OCI-M2 (cell line): ENCODE results near the gene GJB2.
"Not testable (repeated sequence)": the region's sequence is repeated elsewhere in the genome, so short reads cannot be mapped to it uniquely, and the experiment has no call there.

Experiments used
- DNase-seq: peaks from one replicate; lab custom pipeline; 2025; ENCODE audit not compliant: unreplicated experiment; lab: John Stamatoyannopoulos, UW

The GJB2 gene

DNA sequence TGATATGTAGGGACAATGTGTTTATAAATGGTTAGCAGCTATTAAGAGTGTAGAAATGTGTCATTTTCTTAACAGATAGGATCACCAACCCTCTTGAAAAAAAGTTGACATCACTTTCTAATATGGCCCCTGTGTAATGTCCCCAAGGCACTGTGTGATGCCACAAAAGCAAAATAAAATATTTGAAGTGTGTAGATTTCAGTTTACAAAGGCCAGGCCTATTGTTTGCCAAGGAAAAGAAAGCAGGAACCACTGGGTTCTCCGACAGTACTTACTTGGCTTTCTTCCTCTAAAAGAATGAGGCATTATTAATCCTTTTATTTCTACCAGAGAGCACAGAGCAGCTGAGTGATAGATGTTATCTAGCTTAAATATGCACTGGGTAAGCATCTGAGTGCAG is 21.4 kb downstream of the GJB2 start:
- DNase-seq, result no peak

DNA sequence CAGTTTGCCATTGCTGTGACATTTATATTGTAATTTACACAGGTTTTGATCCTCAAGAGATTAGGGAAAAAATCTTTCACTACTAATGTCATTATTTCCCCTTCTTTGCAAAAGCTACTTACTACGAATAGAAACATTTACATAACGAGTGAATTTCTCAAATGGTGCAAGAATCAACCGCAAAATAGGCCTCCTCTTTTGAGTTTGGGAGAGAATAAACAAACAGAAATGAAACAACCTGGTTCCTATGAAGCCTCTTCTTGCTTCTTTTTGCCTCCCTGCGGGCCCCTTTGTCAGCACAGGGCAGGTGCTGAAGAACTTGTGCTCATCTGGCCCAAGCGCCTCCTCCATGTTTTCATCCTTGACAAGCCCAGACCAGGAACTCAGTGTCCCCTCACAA is 21.8 kb downstream of the GJB2 start:
- DNase-seq, result no peak

DNA sequence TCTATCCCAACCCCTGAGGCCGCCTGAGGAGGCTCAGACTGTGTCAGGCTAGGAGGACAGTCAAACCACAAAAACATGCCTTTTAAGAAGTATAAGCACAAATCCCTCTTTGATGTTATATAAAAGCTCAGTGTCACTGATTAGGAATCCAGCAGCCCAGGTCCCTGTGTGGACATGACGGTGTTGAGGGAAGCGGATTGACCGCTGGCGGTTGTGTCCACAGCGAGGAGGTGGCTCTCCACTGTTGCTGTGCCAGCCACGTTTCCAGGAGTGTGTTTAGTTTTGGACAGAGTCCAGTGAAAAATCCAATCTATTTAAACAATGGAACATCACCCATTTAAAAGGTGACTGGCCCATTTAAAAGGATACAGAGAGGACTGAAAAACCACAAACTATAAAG is 24.3 kb downstream of the GJB2 start:
- DNase-seq, result no peak

DNA sequence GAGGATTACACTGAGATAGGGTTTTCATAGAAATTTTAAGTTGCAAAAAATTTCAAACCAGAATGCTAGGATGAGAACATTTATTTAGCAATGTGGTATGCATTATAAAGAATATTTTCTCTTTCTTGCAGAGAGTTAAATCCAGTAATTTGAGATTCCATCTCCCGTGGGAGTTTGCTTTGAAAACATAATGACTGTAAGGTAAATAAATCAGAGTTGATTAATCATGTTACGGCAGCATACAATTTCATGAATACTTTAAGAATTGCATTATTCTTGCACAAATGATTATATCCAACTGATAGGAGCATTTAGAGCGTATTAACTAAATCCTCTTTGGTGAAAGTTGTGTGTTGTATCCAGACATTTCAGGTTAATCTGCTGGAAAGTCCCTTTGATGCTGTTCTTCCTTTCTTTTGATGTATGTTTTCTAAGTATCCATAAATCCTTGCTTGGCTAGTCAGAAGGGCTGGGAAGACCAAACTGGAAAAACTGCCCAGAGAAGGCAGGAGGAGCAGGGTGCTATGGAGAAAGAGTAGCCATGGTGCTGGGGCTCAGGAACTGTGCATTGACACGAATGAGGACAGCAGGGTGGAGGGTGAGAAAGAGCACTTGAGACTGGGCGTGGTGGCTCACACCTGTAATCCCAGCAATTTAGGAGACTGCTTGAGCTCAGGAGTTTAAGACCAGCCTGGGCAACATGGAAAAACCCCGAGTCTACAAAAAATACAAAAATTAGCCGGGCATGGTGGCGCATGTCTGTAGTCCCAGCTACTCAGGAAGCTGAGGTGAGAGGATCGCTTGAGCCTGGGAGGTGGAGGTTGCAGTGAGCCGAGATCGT is 27.1 kb downstream of the GJB2 start:
- no peak for DNase-seq

DNA sequence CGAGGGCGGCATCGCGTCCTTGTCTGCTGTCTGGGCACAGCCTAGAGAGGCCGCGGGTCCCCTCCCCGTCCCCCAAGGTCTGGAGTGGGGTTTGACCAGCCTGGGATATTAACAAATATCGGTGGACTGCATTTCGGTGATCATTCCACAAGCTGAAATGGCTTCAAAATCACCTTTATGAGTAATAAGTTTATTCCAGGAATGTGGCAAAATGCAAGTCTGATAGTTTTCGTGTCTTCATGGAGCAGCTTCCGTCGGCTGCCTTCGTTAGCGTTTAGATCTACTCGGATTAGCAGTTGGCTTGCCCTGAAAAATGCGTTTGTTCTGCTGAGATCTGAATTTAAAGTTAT is 30.8 kb downstream of the GJB2 start:
- no peak for DNase-seq

DNA sequence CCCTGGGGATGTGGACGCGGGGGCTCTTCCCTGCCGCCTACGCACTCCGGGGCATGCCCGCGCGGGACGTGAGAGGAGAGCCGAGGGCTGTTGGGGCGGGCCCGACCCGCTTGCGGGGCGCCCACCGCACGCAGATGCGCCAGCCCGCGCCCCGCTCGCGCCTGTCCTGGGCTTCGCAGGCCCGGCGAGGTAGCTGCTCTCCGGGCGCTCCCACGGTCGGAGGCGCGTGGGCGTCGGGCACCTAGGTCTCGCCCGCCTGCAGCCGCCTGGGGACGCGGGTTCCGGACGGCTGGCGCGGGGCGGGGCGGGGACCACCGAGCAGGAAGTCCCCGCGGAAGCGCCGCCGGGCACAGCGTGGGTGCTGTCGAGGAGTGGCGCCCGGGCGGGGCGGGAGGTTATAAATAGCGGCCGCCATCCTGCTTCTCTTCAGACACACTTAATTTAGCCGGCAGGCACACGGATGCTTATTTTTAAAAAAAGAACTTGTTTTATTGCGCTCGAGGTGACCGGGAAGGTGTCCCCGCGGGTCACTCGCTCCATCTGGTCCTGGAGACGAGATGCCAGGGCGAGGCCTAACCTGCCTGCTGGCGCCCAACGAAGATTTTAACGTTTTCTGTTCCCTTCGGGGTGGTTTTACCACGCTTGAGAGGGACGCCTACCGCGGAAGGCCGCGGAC is 31.3 kb downstream of the GJB2 start:
- DNase-seq, result no peak

DNA sequence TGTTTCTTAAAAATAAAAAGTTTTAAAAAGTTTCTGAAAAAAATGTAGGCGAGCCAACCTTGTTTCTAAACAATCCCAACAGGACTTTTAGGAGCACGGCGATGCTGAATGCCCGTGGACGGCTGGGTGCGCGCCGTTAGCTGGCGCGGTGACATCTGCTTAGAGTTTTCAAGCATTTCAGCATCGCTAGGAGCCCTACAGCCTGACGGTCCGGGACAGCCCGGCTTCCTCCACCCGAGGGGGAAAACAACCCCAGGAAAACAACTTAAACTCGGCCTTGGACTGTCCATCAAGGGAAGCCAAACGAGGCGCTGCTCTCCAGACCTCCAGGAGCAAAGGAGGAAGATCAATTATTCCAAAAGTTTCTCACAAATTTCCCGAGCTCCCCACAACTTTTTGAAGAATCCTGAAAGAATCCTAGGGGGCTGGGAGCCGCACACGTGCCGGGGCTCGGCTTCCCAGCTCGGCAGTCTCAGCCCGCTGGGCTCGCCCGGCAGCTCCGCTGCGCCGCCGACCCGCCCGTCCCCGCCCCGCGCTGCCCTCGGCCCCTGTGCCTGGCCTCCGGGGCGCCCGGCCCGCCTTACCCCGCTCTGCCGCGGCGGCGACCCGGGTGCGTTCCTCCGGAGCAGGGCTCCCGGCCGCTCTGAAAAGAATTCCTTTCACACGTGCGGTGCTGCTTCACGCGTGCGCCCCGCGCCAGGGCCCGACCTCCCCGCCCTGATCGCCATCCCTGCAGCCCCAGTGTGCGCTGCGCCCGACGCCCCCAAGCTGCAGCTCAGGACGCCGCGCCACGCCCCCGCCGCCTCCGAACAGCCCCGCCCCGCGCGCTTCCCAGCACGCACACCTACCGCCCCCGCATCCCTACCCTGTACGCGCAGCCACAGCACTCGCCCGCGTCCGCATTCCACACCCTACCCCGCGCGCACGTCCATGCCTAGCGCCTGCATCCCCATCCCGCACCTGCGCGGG is 32.1 kb downstream of the GJB2 start, which contains the start of gene GJA3:
GJA3 (minus strand) TSS at position 747 of the 969 bp plus-strand sequence. CDS start 17,764 bp downstream, outside the sequence.
- no peak for DNase-seq

DNA sequence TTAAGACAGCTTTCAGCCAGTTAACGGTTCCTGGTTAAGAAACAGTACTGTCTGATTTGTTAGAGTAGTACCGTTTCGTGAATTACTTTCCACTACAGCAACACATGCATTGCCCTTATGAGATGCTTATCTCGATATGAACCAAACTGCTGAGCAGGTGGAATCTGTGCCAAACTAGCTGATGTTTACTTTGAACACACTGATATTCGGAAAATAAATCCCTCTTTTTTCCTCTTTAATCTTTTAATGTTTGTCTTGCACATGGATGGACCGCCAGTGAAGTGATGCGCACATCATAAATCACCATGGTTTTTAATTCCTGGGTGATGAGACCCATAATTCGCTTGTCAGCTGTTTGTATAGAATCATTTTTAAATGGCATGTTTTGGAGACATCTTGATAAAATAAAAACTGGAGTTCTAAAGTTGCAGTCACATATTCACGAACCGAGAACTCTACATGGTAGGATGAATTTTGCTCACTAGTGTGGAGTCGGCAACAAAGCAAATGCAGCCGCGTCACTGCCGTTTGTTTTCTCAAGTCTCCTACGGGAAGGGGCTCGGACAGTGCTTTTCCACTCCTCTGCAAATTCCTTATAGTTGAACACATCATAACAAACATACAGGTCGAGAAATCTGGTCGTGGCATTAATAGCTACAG is 33.0 kb downstream of the GJB2 start:
- DNase-seq, result no peak

DNA sequence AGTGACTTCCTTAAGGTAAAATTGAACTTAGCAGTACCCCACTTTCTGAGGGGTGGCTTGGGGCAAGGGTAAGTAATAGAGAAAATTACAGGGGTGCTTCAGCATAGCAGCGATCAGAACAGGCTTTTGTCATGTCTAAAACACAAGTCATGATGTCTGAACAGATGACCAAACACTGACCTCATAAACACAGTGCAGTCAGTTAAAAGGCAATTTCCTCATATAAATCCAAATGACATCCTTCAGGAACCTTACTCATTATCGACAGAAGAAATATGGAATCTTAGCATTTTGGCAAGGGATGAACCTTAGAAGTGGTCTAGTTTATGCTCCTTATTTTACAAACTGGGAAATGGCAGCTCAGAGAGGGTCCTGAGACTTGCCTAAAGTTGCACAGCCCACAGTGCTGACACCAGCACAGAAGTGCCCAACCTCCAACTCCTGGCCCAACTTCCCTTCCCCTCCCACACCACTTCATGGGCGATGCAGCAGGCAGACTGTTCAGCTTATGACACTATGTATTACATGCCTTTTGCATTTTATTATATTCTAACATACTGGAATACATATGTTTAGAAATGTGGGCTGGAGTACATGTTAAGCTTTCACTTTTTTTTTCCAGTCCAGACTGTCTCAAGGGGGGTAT is 35.5 kb downstream of the GJB2 start:
- no peak for DNase-seq

DNA sequence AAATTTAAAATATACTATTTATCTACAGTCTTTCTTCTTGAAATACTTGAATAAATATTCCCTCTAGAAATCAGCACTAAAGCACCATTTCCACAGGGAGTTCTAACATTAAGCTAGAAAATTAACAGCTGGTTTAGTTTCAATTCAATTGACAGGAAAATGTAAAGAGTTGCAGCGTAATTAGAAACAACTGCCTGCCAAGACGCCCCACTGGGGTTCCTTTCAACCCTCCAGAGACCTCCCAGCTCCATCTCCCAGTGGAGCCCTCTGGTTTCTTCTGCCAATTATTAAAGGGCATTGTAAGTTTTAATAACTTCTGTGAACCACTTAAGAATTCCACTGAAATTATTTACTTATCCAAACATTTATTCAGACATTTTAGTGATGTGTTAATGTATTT is 36.0 kb downstream of the GJB2 start:
- no peak for DNase-seq

DNA sequence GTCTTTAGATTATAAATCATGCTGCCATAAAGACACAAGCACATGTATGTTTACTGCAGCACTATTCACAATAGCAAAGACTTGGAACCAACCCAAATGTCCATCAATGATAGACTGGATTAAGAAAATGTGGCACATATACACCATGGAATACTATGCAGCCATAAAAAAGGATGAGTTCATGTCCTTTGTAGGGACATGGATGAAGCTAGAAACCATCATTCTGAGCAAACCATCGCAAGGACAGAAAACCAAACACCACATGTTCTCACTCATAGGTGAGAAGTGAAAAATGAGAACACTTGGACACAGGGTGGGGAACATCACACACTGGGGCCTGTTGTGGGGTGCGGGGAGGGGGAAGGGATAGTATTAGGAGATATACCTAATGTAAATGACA is 39.4 kb downstream of the GJB2 start:
- not testable (repeated sequence) for DNase-seq

DNA sequence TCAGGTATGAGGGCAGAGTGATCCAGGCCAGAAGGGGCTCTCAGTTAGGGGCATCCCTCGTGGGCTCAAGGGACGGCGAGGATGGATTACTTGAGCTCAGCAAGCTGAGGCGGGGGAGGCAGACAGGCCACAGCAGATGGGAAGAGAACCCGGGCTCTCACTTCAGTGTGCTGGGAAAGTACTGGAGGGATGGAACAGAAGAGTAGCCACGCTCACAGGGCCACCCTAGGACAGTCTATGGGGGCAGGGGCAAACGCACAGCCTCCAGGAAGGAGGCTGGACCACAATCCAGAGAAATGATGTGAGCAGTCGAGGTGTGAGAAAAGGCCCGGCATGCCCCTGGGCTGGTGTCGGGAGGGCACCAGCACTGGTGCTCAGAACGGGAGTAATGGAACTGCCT is 41.1 kb downstream of the GJB2 start:
- DNase-seq, result no peak

DNA sequence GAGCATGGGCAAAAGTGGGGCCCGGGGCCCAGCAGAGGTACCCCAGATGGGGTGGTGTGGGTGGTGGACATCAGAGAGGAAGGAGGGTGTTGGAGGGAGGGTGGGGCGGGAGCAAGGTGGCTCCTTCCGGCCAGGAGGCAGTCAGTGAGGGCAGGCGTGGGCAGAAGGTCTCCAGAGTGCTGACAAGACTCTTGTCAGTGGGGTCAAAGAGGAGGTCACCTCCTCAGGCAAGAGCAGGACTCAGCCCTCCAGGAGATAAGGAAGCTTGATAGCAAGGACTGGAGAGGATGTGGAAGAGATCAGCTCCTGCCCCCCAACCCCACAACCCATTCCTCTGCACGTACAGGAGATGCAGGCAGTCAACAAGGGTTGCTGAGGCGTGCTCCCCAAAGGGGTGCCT is 41.7 kb downstream of the GJB2 start:
- no peak for DNase-seq

DNA sequence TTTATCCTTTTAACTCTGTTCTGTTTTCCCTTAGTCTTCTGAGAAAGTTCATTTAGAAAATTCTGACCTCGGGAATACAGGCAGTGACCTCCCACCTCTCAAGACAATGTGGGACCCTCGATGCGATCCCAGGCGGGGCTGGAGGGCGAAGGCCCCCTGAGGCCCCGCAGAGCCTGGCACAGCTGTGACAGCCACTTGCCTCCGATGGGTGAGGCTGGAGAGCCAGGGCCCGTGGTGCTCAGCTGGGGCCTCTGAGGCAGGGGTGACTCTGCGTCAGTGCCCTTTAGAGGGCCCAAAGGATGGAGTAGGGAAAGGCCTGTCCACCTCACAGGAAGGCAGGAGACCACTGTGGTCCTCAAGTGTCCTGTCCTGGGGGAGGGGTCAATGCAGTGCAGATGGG is 42.2 kb downstream of the GJB2 start:
- DNase-seq, result no peak

DNA sequence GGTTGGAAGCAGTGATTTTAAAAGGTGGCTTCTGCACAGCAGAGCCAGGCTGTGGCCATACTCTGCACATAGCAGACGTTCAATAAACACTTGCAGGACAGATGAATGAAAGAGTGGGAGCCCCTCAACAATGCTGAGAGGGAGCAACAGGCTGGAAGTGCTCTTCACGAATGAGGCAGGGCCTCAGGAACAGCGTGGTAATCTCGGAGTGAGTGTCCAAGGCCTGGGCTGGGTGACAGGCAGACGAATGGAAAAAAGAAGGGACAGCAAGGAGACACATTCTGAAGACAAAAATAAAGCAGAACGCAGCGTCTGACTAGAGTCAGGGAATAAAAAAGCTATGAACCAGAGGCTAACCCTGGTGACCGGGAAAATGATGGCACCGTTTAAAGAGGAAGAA is 43.0 kb downstream of the GJB2 start:
- DNase-seq, result no peak

DNA sequence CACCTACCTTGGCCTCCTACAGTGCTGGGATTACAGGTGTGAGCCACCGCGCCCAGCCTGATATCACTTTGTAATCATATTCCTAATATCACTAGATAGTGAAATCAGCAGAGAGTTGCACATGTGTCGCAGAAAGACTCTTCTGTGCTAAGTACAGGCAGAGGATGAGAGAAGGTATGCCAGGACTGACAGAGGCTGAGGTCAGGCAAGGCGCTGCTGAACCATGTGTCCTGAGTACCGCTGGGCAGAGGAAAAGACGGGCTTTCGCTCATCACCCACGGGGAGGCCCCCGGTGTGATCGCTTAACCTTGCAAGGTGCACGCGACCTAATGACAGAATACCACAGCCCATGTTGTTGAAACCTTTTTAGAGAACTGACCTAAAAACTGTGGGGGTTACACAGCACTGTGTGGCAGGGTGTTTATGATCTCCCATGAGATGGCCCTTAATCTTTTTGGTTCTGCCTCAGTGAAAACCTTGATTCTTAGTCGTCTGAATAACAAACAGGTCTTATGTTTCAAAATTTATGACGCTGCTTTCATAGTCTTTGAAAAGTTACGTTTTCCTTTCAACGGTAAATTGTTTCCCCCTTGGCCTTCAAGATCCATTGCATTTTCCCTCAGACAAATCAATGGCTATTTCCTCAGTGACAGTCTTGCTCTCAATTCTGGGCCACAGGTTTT is 44.1 kb downstream of the GJB2 start:
- no peak for DNase-seq

DNA sequence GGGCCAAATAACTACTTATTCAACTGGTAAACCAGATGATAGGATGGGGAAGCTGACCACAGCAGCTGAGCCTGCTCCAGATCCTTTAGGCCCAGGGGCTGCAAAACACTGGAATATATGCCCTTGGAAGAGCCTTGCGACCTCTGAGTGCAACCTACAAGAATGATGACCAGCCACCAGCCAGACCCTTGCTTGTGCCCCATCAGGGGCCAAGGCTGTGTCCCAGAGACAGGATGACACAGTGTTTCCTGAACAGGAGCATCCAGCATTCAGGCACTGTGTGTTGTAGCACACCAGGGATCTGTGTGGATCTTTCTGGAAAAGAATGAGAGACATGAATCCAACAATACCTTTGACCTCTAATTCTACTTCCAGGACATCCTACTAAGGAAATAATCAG is 46.4 kb downstream of the GJB2 start:
- DNase-seq, result no peak

DNA sequence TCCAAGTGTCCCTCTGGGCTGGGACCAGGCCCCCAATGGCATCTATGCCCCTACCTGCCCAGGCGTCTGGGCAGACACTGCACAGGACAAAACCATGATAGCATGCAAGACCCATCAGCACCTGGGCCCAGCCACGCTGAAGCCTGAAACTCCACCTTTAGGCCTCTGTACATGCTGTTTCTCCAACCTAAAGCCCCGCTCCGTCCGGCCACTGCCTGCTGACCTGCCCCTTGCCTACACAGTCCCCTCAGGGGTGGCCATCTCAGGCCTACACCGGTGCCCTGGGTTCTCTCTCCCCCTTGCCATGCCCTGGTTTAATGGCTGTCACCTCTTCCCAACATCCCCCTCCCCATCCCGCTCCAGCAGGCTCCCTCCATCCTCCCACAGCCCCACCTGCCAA is 47.2 kb downstream of the GJB2 start:
- no peak for DNase-seq

DNA sequence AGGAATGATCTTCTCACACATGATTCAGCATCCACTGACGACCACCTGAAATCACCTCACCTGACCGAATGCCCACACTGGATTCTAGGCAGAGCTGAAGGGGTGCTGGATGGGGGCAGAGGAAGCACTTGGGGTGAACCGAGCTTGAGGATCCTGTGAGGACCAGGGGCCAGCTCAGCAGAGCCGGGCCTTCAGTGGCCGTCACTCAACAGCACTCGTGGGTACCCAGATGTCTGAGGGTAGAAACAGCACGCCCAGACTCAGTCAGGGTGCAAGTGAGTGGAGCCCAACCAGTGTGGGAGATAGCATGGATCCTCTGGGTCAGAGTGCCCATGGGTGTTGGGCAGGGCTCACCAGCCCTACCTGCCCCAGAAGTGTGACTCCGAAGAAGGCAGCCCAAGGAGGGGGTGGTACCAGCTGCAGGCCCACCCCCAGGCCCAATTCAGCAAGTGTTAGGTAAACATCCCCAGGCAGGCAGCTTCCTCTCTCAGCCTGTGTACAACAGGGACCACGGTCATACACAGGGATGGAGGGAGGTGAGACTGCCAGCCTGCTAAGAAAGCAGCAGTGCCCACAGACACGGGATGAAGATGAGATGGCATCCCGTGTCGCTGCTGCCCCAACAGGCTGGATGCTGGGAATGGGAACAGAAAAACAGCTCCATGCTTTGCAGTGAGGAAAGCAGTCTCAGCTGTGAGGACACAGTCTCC is 48.4 kb downstream of the GJB2 start:
- no peak for DNase-seq
